Activated naive CD8-positive, alpha-beta T cell treated with anti-CD3 and anti-CD28 coated beads, Interleukin-2, amount 10 ng/mL, durations not matched to agents 7 days and 5 days (primary cell): Measurements from ENCODE around the gene MICU1. TPM values are rescaled to one million over a fixed set of nuclear protein-coding genes. Genes with fewer than 3 reads are reported as not detected.
A peak's percentile ranks its signal among the peaks of the same experiment; 100 is the strongest.
"Not testable (repeated sequence)": the region's sequence is repeated elsewhere in the genome, so short reads cannot be mapped to it uniquely, and the experiment has no call there.

Source experiments
- ATAC-seq: fragments of 150-1000 bp; cut with Tn5 transposase; one replicate; pipeline ENCODE4 v1.10.0; 2021; ENCODE audit warnings: low read depth, moderate library complexity
- POLR2A ChIA-PET: fragments of 350-600 bp; sonication (Branson Sonifier 250); formaldehyde crosslinking; loops from one replicate; lab custom pipeline; 2021; ENCODE audit warnings: antibody characterized with exemption; lab: Charles Lee
- DNase-seq: peaks from one replicate; pipeline ENCODE4 v3.0.0; 2021
- H3K27ac Mint-ChIP-seq: one replicate; pipeline ENCODE4 v1.8.0; 2022; ENCODE audit warnings: mild to moderate bottlenecking, mixed read lengths
- H3K27me3 Mint-ChIP-seq: one replicate; pipeline ENCODE4 v1.8.0; 2022; ENCODE audit warnings: mild to moderate bottlenecking, moderate library complexity, mixed read lengths
- H3K36me3 Mint-ChIP-seq: one replicate; pipeline ENCODE4 v1.8.0; 2021; ENCODE audit warnings: mild to moderate bottlenecking, mixed read lengths
- H3K4me1 Mint-ChIP-seq: one replicate; pipeline ENCODE4 v1.8.0; 2021; ENCODE audit warnings: mixed read lengths
- H3K4me3 Mint-ChIP-seq: one replicate; pipeline ENCODE4 v1.8.0; 2022; ENCODE audit warnings: mild to moderate bottlenecking, moderate library complexity, mixed read lengths
- H3K9me3 Mint-ChIP-seq: one replicate; pipeline ENCODE4 v1.8.0; 2021; ENCODE audit warnings: mixed read lengths
- total RNA-seq, 2 experiments: library from RNA; stranded (reverse); gene quantifications; one replicate each; pipeline ENCODE4 v1.2.3, GENCODE V29; 2021

The MICU1 gene
- total RNA-seq, 2 experiments from 2014 or later: 24.6 to 30.0 TPM

- H3K36me3 Mint-ChIP-seq: peaks cover 1% of the 10 kb centered on the region
- H3K4me1 Mint-ChIP-seq: peaks cover 29% of the 10 kb centered on the region
- H3K4me3 Mint-ChIP-seq: no peak overlapping the region
- POLR2A ChIA-PET: interaction anchor here (0.6 to 1.4 kb wide), 3 partner anchors 260 to 730 kb away, joined by 3 to 5 read pairs (median 4); partner anchors contain the start of gene MCU
- DNase-seq (no peak), ATAC-seq (no peak)
- peak overlapping the region; percentile 72 for H3K27ac Mint-ChIP-seq
- no peaks in the 10 kb centered on the region for H3K9me3 Mint-ChIP-seq
- no peaks in the 10 kb centered on the region for H3K27me3 Mint-ChIP-seq
Measured at GRCh38 chr10:72365106-72365895, 260.6 kb downstream of the MICU1 start.

- Mint-ChIP-seq H3K27me3 (no peaks in the 10 kb centered on the region), H3K27ac (peak overlapping the region; percentile 72), H3K4me3 (peak overlapping the region; percentile 34), H3K4me1 (peaks cover 24% of the 10 kb centered on the region), H3K9me3 (no peaks in the 10 kb centered on the region), H3K36me3 (peaks cover 1% of the 10 kb centered on the region)
- ATAC-seq: peak; percentile 99
- peak; percentile 83 for DNase-seq
- POLR2A ChIA-PET: interaction anchor here (1.4 kb wide), 1 partner anchor 327 kb away, joined by 5 read pairs; the partner anchor contains the start of gene MCU
Measured at GRCh38 chr10:72364239-72364777, 261.6 kb downstream of the MICU1 start.

- no peaks in the 10 kb centered on the region for H3K27me3 Mint-ChIP-seq
- POLR2A ChIA-PET: no interaction called here
- peaks cover 23% of the 10 kb centered on the region for H3K4me1 Mint-ChIP-seq
- ATAC-seq (no peak), DNase-seq (no peak)
- no peaks in the 10 kb centered on the region for H3K9me3 Mint-ChIP-seq
- no peak overlapping the region for H3K27ac Mint-ChIP-seq
- no peak overlapping the region for H3K4me3 Mint-ChIP-seq
- H3K36me3 Mint-ChIP-seq: no peaks in the 10 kb centered on the region
Measured at GRCh38 chr10:72356987-72357386, 268.9 kb downstream of the MICU1 start.

- Mint-ChIP-seq H3K27ac (no peak overlapping the region), H3K36me3 (no peaks in the 10 kb centered on the region), H3K27me3 (no peaks in the 10 kb centered on the region), H3K4me1 (peaks cover 29% of the 10 kb centered on the region), H3K9me3 (no peaks in the 10 kb centered on the region), H3K4me3 (no peak overlapping the region)
- POLR2A ChIA-PET: no interaction called here
- no peak for DNase-seq
- ATAC-seq: no peak
Measured at GRCh38 chr10:72356115-72356514, 269.8 kb downstream of the MICU1 start.

- peaks cover 29% of the 10 kb centered on the region for H3K4me1 Mint-ChIP-seq
- no peaks in the 10 kb centered on the region for H3K9me3 Mint-ChIP-seq
- H3K27ac Mint-ChIP-seq: peak overlapping the region; percentile 98
- no peaks in the 10 kb centered on the region for H3K27me3 Mint-ChIP-seq
- POLR2A ChIA-PET: interaction anchor here (1.0 to 1.7 kb wide), 2 partner anchors 12 to 270 kb away, joined by 3 read pairs; no protein-coding TSS in a partner anchor
- DNase-seq (no peak), ATAC-seq (peak; percentile 8)
- peaks cover 2% of the 10 kb centered on the region for H3K36me3 Mint-ChIP-seq
- peak overlapping the region; percentile 98 for H3K4me3 Mint-ChIP-seq
Measured at GRCh38 chr10:72355214-72355555, 270.7 kb downstream of the MICU1 start.

GRCh38 chr10:72354356-72355213, 271.3 kb downstream of the MICU1 start, which contains the start of gene DNAJB12:
DNAJB12 (minus strand) TSS chr10:72354919; CDS start chr10:72354897, 22 bp downstream.
- POLR2A ChIA-PET: interaction anchor here (1.0 to 1.7 kb wide), 3 partner anchors 10 to 270 kb away, joined by 3 to 6 read pairs (median 3); no protein-coding TSS in a partner anchor
- Mint-ChIP-seq H3K4me3 (peak within 1 kb of the TSS; percentile 98), H3K27me3 (no peaks in the 10 kb centered on the region), H3K36me3 (peaks cover 2% of the 10 kb centered on the region), H3K27ac (peak within 1 kb of the TSS; percentile 98), H3K4me1 (peaks cover 31% of the 10 kb centered on the region), H3K9me3 (no peaks in the 10 kb centered on the region)
- DNase-seq: peak; percentile 92
- peak; percentile 88 for ATAC-seq

GRCh38 chr10:72353965-72354355, 271.9 kb downstream of the MICU1 start:
- Mint-ChIP-seq H3K27ac (peak overlapping the region; percentile 98), H3K36me3 (peaks cover 5% of the 10 kb centered on the region), H3K4me1 (peaks cover 37% of the 10 kb centered on the region), H3K9me3 (no peaks in the 10 kb centered on the region), H3K4me3 (peak overlapping the region; percentile 98), H3K27me3 (no peaks in the 10 kb centered on the region)
- no peak for DNase-seq
- POLR2A ChIA-PET: interaction anchor here (1.4 to 1.7 kb wide), 2 partner anchors 9 to 11 kb away, joined by 3 to 6 read pairs; no protein-coding TSS in a partner anchor
- ATAC-seq: no peak

- H3K27me3 Mint-ChIP-seq: no peaks in the 10 kb centered on the region
- peaks cover 5% of the 10 kb centered on the region for H3K36me3 Mint-ChIP-seq
- POLR2A ChIA-PET: interaction anchor here (1.4 to 1.7 kb wide), 2 partner anchors 8 to 10 kb away, joined by 3 to 6 read pairs; no protein-coding TSS in a partner anchor
- no peak for DNase-seq
- peak overlapping the region; percentile 98 for H3K4me3 Mint-ChIP-seq
- H3K9me3 Mint-ChIP-seq: no peaks in the 10 kb centered on the region
- no peak for ATAC-seq
- H3K4me1 Mint-ChIP-seq: peaks cover 39% of the 10 kb centered on the region
- H3K27ac Mint-ChIP-seq: peak overlapping the region; percentile 98
Measured at GRCh38 chr10:72353028-72353964, 272.6 kb downstream of the MICU1 start.

- H3K4me1 Mint-ChIP-seq: peaks cover 38% of the 10 kb centered on the region
- H3K4me3 Mint-ChIP-seq: no peak overlapping the region
- peak overlapping the region; percentile 55 for H3K27ac Mint-ChIP-seq
Measured at GRCh38 chr10:72351479-72351878, 274.4 kb downstream of the MICU1 start.

GRCh38 chr10:72349438-72349837, 276.4 kb downstream of the MICU1 start:
- ATAC-seq: no peak
- POLR2A ChIA-PET: no interaction called here
- H3K9me3 Mint-ChIP-seq: no peaks in the 10 kb centered on the region
- H3K27me3 Mint-ChIP-seq: no peaks in the 10 kb centered on the region
- H3K4me3 Mint-ChIP-seq: no peak overlapping the region
- H3K36me3 Mint-ChIP-seq: peaks cover 7% of the 10 kb centered on the region
- DNase-seq: no peak
- H3K27ac Mint-ChIP-seq: peak overlapping the region; percentile 26
- peaks cover 36% of the 10 kb centered on the region for H3K4me1 Mint-ChIP-seq

More at GRCh38 chr10:72351479-72351878, 274.4 kb downstream of the MICU1 start:
- POLR2A ChIA-PET: interaction anchor here (1.4 kb wide), 1 partner anchor 76 kb away, joined by 4 read pairs; no protein-coding TSS in a partner anchor
- H3K9me3 Mint-ChIP-seq: no peaks in the 10 kb centered on the region
- ATAC-seq: no peak
- peaks cover 5% of the 10 kb centered on the region for H3K36me3 Mint-ChIP-seq
- H3K27me3 Mint-ChIP-seq: no peaks in the 10 kb centered on the region
- DNase-seq: no peak

GRCh38 chr10:72348282-72348681, 277.6 kb downstream of the MICU1 start:
- POLR2A ChIA-PET: no interaction called here
- ATAC-seq: no peak
- Mint-ChIP-seq H3K36me3 (peaks cover 7% of the 10 kb centered on the region), H3K4me1 (peaks cover 35% of the 10 kb centered on the region), H3K27me3 (no peaks in the 10 kb centered on the region), H3K27ac (no peak overlapping the region), H3K9me3 (no peaks in the 10 kb centered on the region), H3K4me3 (no peak overlapping the region)
- DNase-seq: no peak

GRCh38 chr10:72346117-72346516, 279.8 kb downstream of the MICU1 start:
- H3K36me3 Mint-ChIP-seq, H3K9me3 Mint-ChIP-seq, H3K4me3 Mint-ChIP-seq, H3K27ac Mint-ChIP-seq, DNase-seq, H3K27me3 Mint-ChIP-seq, ATAC-seq: not testable (repeated sequence)
- peaks cover 22% of the 10 kb centered on the region for H3K4me1 Mint-ChIP-seq
- POLR2A ChIA-PET: interaction anchor here (0.6 to 0.7 kb wide), 3 partner anchors 9 to 272 kb away, joined by 3 to 4 read pairs (median 3); no protein-coding TSS in a partner anchor
